Heart right ventricle (tissue), 16 donors: ENCODE results near the gene KRTAP4-6. TPM values are rescaled to one million over a fixed set of nuclear protein-coding genes. Genes with fewer than 3 reads are reported as not detected.
A peak's percentile ranks its signal among the peaks of the same experiment; 100 is the strongest.

Experiments used
- ATAC-seq, 8 donors: fragments of 200-7000 bp; cut with Tn5 transposase; one replicate each; pipeline ENCODE4 v1.9.1; 2020; ENCODE audit warnings: mild to moderate bottlenecking in 8 of 8, moderate library complexity in 8 of 8, moderate number of reproducible peaks in 1 of 8
- DNase-seq, 2 donors: peaks; one replicate each; pipeline ENCODE4 v3.0.0-alpha.2; 2020
- H3K27ac ChIP-seq, 10 donors: fragments of 200-600 bp; sonication (generic) in 2 of 10; one replicate each; pipeline versions ENCODE4 v1.5.0 to v1.8.0; 2020 to 2022; ENCODE audit warnings: mild to moderate bottlenecking in 3 of 10
- H3K27me3 ChIP-seq, 7 donors: fragments of 200-600 bp; one replicate each; pipeline ENCODE4 v1.8.0; 2021 to 2022; ENCODE audit warnings: mild to moderate bottlenecking in 2 of 7
- H3K36me3 ChIP-seq, 9 donors: fragments of 200-600 bp; sonication (generic) in 1 of 9; one replicate each; pipeline versions ENCODE4 v1.5.0 to v1.8.0; 2020 to 2022; ENCODE audit warnings: mild to moderate bottlenecking in 2 of 9
- H3K4me1 ChIP-seq, 9 donors: fragments of 200-600 bp; sonication (generic) in 1 of 9; one replicate each; pipeline versions ENCODE4 v1.5.0 to v1.8.0; 2020 to 2022; ENCODE audit warnings: mild to moderate bottlenecking in 4 of 9
- H3K4me3 ChIP-seq, 10 donors: fragments of 200-600 bp; sonication (generic) in 2 of 10; one replicate each; pipeline versions ENCODE4 v1.5.0 to v1.8.0; 2020 to 2022; ENCODE audit warnings: mild to moderate bottlenecking in 7 of 10, moderate library complexity in 2 of 10
- H3K9me3 ChIP-seq, 11 donors: fragments of 200-600 bp in 10 of 11; sonication (generic) in 2 of 11; one replicate each; pipeline versions ENCODE4 v1.5.0 to v1.8.0; 2013 to 2022; ENCODE audit warnings: mild to moderate bottlenecking in 2 of 11, control low read depth in 1 of 11, moderate library complexity in 1 of 11
- WGBS, 2 donors: extraction: QIAGEN DNeasy Blood & Tissue Kit; methylation state at CpG; one replicate each; pipeline ENCODE4 v1.1.7; 2013; ENCODE audit warnings: inconsistent platforms in 1 of 2; 5-methylcytosine and 5-hydroxymethylcytosine counted together
- intact Hi-C, 10 donors: fragments of 100-400 bp; cut with DNase I; formaldehyde crosslinking; loops; one replicate each; pipeline versions ENCODE4 v1.11.1 to v1.14.2; 2022
- polyA plus RNA-seq, 2 donors: library from polyadenylated mRNA; stranded (reverse); fragments of 200-250 nt; gene quantifications; one replicate each; pipeline ENCODE4 v1.2.3, GENCODE V29; 2013
- total RNA-seq, 10 donors: library from RNA; stranded (reverse); fragmentation: NEBNext Ultra II Directional in 3 of 10; extraction: Animal tissue kit (Norgen Biotek cat#: 25700) in 3 of 10; gene quantifications; one replicate each; pipeline versions ENCODE4 v1.2.1 to v1.2.4, GENCODE V29; 2021 to 2023
- TF ChIP-seq, protein P1 (sequence below), 9 donors: fragments of 200-600 bp; sonication (generic) in 2 of 9; IDR thresholded peaks; one replicate each; pipeline versions ENCODE4 v1.5.0 to v1.8.0; 2021 to 2022; ENCODE audit warnings: antibody characterized with exemption in 9 of 9, mild to moderate bottlenecking in 5 of 9, moderate library complexity in 1 of 9
- donor health status: Arrhythmogenic right ventricular cardiomyopathy.
- donor health status: ischemic (EF 13 %, LVEDD 7.1; RV severe dilation, severe dysfunction).
- donor health status: healthy with polysubstance abuse.
- donor health status: DM: no; HTN: yes; CAD: no.
- donor health status: DM: no; HTN: no; CAD: no.
- donor health status: ischemic (EF 25% LVEDD 6.9; RV normal size, moderate dysfunction).
- donor health status: ischemic (EF 25% LVEDD 5.7; RV mildly dilated, moderate dysfunction).
- donor health status: healthy.
- donor health status: DM: yes; HTN: yes; CAD: no.
- donor health status: Ischemic cardiomyopathy.
- donor health status: ischemic (EF 35%, LVEDD 5.7; RV mildly dilated, moderate dysfunction).
- donor health status: nonischemic (EF 11% LVEDD 7.7; RV severe dilation, severe dysfunction).
- donor health status: DM: yes; HTN: yes; CAD: no.
- donor health status: PGD.
- donor health status: ischemic (EF 29% LVEDD 5.4; RV normal size, mild dysfunction).
- donor health status: nonischemic (EF 23%, LVEDD 6.1; RV moderate dilation, normal function).

KRTAP4-6 gene
- total and polyA plus RNA-seq, 12 donors = not detected

DNA sequence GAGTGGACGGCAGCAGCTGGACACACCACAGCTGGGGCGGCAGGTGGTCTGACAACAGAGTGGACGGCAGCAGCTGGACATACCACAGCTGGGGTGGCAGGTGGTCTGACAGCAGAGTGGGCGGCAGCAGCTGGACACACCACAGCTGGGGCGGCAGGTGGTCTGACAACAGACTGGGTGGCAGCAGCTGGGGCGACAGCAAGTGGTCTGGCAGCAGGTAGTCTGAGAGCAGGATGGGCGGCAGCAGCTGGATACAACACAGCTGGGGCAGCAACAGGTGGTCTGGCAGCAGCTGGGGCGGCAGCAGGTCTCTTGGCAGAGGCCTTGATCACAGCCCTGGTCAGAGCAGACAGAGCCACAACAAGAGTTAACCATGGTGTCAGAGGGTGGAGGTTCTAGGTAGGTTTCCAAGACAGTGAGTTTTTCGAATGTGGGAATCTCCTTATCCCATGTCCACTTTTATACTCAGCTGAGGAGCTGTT is 44.2 kb upstream of the KRTAP4-6 start, which contains the start of gene KRTAP4-1:
Gene KRTAP4-1, minus strand, starts transcription at position 432 of the 482 bp plus-strand sequence. Its CDS starts 57 bp downstream, at position 375.
- H3K27me3 ChIP-seq = peaks cover 0 to 33% (median 12%) of the 10 kb centered on the region in 7 donors
- intact Hi-C loops = loop anchor here in 1 of 10 donors (10.0 kb wide), 1 partner anchor 60 kb away; the partner anchor contains the start of gene KRTAP4-12

DNA sequence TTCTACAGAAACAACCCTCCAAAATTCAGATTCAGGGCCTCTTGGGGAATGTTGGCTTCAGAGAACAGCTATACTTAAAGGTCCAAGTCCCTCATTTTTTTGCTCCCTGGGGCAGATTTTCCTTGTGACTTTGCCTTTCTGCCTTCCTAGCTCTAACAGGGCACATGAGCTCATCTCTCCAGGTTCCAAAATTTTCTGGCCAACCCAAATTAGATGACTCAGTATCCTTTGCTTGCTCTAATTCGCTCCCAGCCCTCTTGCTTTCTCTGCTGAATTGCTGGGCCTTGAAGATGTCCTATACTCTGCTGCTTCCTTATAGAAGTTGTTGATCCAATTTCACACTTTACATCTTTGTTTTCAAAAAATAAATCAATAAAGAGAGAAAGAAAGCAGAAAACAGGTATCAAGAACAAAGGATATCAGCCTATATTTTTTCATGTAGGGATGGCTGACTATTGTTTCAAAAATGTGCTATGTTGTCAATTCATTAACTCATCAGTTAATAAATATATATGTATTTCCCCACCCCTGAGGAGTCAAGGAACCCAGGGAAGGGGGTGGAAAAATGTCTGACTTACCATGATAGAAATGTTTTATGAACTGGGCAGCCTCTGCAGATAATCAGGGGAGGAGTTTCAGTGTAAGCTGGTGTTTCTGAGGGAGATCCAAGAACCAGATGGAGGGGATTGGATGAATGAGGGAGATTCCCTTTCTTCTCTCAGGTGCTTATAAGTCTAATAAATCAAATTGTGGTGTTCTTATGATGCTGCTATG is 38.7 kb upstream of the KRTAP4-6 start:
- intact Hi-C loops = loop anchor here in 1 of 10 donors (10.0 kb wide), 1 partner anchor 56 kb away; the partner anchor contains the start of genes KRTAP9-3 and KRTAP9-8

More for the DNA sequence above, 44.2 kb upstream of the KRTAP4-6 start, which contains the start of gene KRTAP4-1:
- no peak within 1 kb of the TSS for H3K27ac ChIP-seq
- TF ChIP-seq, protein P1, sequence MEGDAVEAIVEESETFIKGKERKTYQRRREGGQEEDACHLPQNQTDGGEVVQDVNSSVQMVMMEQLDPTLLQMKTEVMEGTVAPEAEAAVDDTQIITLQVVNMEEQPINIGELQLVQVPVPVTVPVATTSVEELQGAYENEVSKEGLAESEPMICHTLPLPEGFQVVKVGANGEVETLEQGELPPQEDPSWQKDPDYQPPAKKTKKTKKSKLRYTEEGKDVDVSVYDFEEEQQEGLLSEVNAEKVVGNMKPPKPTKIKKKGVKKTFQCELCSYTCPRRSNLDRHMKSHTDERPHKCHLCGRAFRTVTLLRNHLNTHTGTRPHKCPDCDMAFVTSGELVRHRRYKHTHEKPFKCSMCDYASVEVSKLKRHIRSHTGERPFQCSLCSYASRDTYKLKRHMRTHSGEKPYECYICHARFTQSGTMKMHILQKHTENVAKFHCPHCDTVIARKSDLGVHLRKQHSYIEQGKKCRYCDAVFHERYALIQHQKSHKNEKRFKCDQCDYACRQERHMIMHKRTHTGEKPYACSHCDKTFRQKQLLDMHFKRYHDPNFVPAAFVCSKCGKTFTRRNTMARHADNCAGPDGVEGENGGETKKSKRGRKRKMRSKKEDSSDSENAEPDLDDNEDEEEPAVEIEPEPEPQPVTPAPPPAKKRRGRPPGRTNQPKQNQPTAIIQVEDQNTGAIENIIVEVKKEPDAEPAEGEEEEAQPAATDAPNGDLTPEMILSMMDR (IDR thresholded peaks at IDR 0.05) = no peak
- H3K36me3 ChIP-seq = no peaks in the 10 kb centered on the region
- no peaks in the 10 kb centered on the region for H3K4me1 ChIP-seq
- H3K9me3 ChIP-seq = peaks cover 0 to 4% (median 0%) of the 10 kb centered on the region in 11 donors
- 45 to 53% methylated on average over 8 to 9 of the region's 9 CpGs for WGBS, 2 donors
- H3K4me3 ChIP-seq = no peak within 1 kb of the TSS
- ATAC-seq = no peak
- no peak for DNase-seq

DNA sequence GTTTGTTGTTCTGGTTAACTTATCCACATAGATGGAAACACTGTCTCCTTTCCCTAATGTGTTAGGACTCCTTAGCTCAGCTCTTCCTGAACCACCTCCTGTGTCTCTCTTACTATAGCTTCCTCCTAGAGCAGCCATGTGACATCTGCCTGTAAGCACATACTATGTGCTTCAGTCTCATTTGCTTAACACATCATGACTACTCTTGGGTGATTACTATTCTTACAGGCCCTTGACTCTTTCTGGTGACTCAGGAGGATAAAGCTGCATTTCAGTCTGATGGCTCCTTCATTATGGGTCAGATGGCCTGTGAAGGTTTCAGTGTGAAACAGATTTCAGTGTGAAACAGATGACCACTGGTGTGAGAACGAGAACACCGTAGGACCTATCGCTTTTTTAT is 38.0 kb upstream of the KRTAP4-6 start:
- no peak for DNase-seq
- peak in 1 of 8 donors; percentile 20 for ATAC-seq
- H3K4me3 ChIP-seq = no peak overlapping the region
- 80 to 93% methylated on average over 3 of the region's 3 CpGs for WGBS, 2 donors
- peaks cover 0 to under 1% (median 0%) of the 10 kb centered on the region in 11 donors for H3K9me3 ChIP-seq
- H3K36me3 ChIP-seq = no peaks in the 10 kb centered on the region
- H3K4me1 ChIP-seq = no peaks in the 10 kb centered on the region
- no peak overlapping the region for H3K27ac ChIP-seq
- intact Hi-C loops = loop anchor here in 1 of 10 donors (10.0 kb wide), 1 partner anchor 56 kb away; the partner anchor contains the start of genes KRTAP9-3 and KRTAP9-8
- TF ChIP-seq, protein P1 (IDR thresholded peaks at IDR 0.05) = no peak
- H3K27me3 ChIP-seq = peaks cover 0 to 20% (median 12%) of the 10 kb centered on the region in 7 donors

More for the DNA sequence above, 38.7 kb upstream of the KRTAP4-6 start:
- TF ChIP-seq, protein P1 (IDR thresholded peaks at IDR 0.05) = no peak
- WGBS, 2 donors = 76 to 91% methylated on average over 1 of the region's 1 CpG
- H3K36me3 ChIP-seq = no peaks in the 10 kb centered on the region
- H3K27me3 ChIP-seq = peaks cover 0 to 16% (median 13%) of the 10 kb centered on the region in 7 donors
- peaks cover 0 to 2% (median 0%) of the 10 kb centered on the region in 11 donors for H3K9me3 ChIP-seq
- ATAC-seq = no peak
- H3K27ac ChIP-seq = no peak overlapping the region
- H3K4me1 ChIP-seq = no peaks in the 10 kb centered on the region
- H3K4me3 ChIP-seq = no peak overlapping the region
- no peak for DNase-seq

DNA sequence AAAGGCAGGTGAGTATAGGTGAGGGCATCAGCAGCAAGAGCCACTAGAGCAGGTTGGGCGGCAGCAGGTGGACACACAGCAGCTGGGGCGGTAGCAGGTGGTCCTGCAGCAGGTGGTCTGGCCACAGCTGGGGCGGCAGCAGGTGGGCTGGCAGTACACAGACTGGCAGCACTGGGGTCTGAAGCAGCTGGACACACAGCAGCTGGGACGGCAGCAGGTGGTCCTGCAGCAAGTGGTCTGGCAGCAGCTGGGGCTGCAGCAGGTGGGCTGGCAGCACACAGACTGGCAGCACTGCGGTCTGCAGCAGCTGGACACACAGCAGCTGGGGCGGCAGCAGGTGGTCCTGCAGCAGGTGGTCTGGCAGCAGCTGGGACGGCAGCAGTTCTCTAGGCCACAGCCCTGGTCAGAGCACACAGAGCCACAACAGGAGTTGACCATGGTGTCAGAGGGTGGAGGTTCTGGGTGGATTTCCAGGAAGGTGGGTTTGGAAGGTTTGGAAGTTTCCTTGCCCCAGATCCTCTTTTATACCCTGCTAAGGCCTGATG is 37.5 kb upstream of the KRTAP4-6 start, which contains the start of gene KRTAP4-2:
Gene KRTAP4-2, minus strand, starts transcription at position 495 of the 545 bp plus-strand sequence. Its CDS starts 57 bp downstream, at position 438.
- no peak within 1 kb of the TSS for H3K4me3 ChIP-seq
- no peak within 1 kb of the TSS for H3K27ac ChIP-seq
- no peaks in the 10 kb centered on the region for H3K36me3 ChIP-seq
- DNase-seq = no peak
- WGBS, 2 donors = 74 to 82% methylated on average over 7 of the region's 7 CpGs
- H3K4me1 ChIP-seq = no peaks in the 10 kb centered on the region
- no peak for ATAC-seq
- TF ChIP-seq, protein P1 (IDR thresholded peaks at IDR 0.05) = no peak
- peaks cover 0 to 17% (median 12%) of the 10 kb centered on the region in 7 donors for H3K27me3 ChIP-seq
- intact Hi-C loops = loop anchor here in 1 of 10 donors (10.0 kb wide), 1 partner anchor 57 kb away; the partner anchor contains the start of genes KRTAP9-3 and KRTAP9-8
- H3K9me3 ChIP-seq = no peaks in the 10 kb centered on the region
